Neutrophil (primary cell): Measurements from ENCODE around the gene TSPAN18.

ENCODE experiments used
- H3K27ac ChIP-seq: fragments of 200-600 bp; sonication (generic); 2 replicates; pipeline ENCODE4 v1.5.1; 2016; ENCODE audit warnings: mild to moderate bottlenecking, moderate library complexity
- H3K27me3 ChIP-seq: fragments of 200-600 bp; sonication (generic); 2 replicates; pipeline ENCODE4 v1.6.0; 2016; ENCODE audit warnings: mild to moderate bottlenecking
- H3K36me3 ChIP-seq: fragments of 200-600 bp; sonication (generic); 2 replicates; pipeline ENCODE4 v1.5.1; 2017
- H3K4me1 ChIP-seq, 2 experiments: fragments of 200-600 bp in 1 of 2; sonication (generic) in 1 of 2; 1 replicate in 1 of 2; 2 replicates in 1 of 2; pipeline versions ENCODE4 v1.5.1 to v1.6.1; 2013 to 2016; ENCODE audit warnings: low read depth in 1 of 2, low read length in 1 of 2, mild to moderate bottlenecking in 1 of 2, moderate library complexity in 1 of 2; ENCODE audit not compliant: control insufficient read depth in 1 of 2, insufficient read depth in 1 of 2
- H3K4me3 ChIP-seq, 2 experiments: fragments of 200-600 bp in 1 of 2; sonication (generic) in 1 of 2; 1 replicate in 1 of 2; 2 replicates in 1 of 2; pipeline ENCODE4 v1.5.1; 2013 to 2016; ENCODE audit warnings: low read depth in 1 of 2, low read length in 1 of 2, mild to moderate bottlenecking in 1 of 2, moderate library complexity in 1 of 2
- H3K9me3 ChIP-seq: fragments of 200-600 bp; sonication (generic); 2 replicates; pipeline ENCODE4 v1.5.1; 2016
- TF ChIP-seq, protein P1 (sequence below): fragments of 200-600 bp; sonication (generic); IDR thresholded peaks from 2 replicates; pipeline ENCODE4 v1.5.1; 2016; ENCODE audit warnings: antibody characterized with exemption

Gene TSPAN18

DNA sequence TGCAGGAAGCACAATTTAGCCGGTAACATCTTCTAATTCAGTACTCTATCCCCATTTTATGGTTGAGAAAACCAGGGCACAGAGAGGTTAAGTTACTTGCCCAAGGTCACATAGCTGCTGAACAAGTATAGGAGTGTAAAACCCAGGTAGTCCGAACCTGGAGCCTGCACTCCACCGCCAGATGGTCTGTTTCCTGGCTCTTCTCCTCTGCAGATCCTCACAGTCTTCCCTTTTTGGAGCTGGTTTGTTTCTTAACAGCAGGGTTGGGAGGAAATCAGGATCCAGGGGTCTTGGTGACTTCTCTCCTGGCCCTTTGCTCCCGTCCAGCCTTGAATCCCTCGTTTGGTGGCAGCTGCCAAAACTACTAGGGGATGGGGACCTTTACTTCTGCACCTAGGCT lies 12.0 kb downstream of the TSPAN18 start:
- Histone ChIP-seq H3K36me3 (no peaks in the 10 kb centered on the region), H3K4me3 (no peak overlapping the region), H3K27ac (no peak overlapping the region), H3K27me3 (no peaks in the 10 kb centered on the region), H3K9me3 (no peaks in the 10 kb centered on the region), H3K4me1 (peaks cover 10 to 13% of the 10 kb centered on the region in 2 experiments)
- TF ChIP-seq, protein P1, sequence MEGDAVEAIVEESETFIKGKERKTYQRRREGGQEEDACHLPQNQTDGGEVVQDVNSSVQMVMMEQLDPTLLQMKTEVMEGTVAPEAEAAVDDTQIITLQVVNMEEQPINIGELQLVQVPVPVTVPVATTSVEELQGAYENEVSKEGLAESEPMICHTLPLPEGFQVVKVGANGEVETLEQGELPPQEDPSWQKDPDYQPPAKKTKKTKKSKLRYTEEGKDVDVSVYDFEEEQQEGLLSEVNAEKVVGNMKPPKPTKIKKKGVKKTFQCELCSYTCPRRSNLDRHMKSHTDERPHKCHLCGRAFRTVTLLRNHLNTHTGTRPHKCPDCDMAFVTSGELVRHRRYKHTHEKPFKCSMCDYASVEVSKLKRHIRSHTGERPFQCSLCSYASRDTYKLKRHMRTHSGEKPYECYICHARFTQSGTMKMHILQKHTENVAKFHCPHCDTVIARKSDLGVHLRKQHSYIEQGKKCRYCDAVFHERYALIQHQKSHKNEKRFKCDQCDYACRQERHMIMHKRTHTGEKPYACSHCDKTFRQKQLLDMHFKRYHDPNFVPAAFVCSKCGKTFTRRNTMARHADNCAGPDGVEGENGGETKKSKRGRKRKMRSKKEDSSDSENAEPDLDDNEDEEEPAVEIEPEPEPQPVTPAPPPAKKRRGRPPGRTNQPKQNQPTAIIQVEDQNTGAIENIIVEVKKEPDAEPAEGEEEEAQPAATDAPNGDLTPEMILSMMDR, result no peak

DNA sequence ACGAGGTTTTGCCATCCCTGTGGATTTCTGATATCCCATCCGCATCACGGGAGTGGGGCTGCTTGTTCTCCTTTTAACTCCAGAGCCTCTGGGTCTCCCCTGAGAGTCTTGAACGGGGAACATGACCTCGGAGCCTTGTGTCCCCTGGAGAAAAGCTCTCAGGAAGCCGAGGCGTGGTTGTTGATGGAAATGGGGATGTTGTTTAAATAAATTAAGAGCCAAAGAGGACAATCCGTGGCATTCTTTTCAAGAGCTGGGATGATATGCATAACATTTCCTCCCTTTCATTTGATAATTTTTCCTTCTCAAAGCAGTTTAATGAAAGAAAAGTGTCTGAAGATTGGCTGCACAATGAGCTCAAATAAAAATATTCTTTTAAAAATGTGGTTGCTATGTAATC lies 14.2 kb downstream of the TSPAN18 start:
- H3K36me3 ChIP-seq, result no peaks in the 10 kb centered on the region
- peaks cover 10 to 13% of the 10 kb centered on the region in 2 experiments for H3K4me1 ChIP-seq
- H3K9me3 ChIP-seq, result no peaks in the 10 kb centered on the region
- peaks cover 1% of the 10 kb centered on the region for H3K27me3 ChIP-seq
- TF ChIP-seq, protein P1, result no peak
- no peak overlapping the region for H3K4me3 ChIP-seq
- H3K27ac ChIP-seq, result no peak overlapping the region

DNA sequence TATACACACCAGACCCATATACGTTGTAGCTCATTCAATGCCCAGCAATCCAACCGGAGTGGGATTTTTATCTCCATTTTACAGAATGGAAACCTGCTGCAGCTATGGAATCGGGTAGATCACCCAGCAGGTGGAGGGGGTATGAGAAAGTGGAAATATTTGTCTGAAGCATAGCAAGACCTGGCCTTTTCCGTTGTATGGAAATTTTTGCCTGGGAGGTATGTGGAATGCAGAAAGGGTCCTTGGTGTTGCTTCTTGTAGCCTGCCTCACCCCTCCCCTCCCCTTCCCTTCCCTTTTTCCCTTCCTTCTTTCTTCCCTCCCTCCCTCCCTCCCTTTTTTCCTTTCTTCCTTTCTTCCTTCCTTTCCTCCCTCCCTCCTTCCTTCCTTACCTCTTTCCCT lies 15.2 kb downstream of the TSPAN18 start:
- peaks cover 3% of the 10 kb centered on the region for H3K27me3 ChIP-seq
- TF ChIP-seq, protein P1, result no peak
- no peak overlapping the region for H3K27ac ChIP-seq
- peaks cover 10 to 13% of the 10 kb centered on the region in 2 experiments for H3K4me1 ChIP-seq
- H3K36me3 ChIP-seq, result no peaks in the 10 kb centered on the region
- no peaks in the 10 kb centered on the region for H3K9me3 ChIP-seq
- H3K4me3 ChIP-seq, result no peak overlapping the region

DNA sequence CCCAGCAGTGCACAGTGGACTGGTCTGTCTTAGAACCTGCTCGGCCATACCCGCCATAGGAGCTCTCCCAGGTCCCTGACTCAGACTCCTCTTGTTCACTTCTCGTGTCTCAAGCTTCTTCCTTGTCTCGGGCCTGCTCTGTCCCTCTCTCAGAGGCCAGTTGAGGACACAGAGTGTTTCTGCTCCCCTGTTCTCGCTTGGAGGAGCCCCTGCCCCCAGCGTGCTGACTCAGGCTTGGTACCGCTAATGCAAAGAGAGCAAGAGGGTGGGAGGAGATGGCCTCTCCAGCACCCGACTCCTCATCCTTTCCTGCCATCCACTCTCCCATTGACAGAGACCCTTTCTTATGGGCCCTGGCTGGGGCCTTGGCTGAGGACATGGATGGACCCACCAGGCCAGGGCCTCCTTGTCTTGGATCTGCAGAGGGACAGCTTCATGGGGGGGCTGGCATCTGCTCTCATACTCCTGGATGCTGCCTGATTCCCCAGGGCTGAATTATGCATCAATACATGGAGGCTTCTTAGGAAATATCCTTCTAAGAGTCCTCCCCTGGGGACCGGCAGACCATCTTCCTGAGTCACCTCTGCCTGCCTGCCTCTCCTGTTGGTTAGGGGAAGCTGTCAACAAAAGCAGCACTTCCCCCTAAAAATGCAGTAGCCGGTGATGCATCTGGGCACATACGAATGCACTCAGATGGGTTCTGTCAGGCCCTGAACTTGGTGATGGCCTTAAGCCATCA lies 15.9 kb downstream of the TSPAN18 start:
- Histone ChIP-seq H3K9me3 (no peaks in the 10 kb centered on the region), H3K36me3 (no peaks in the 10 kb centered on the region), H3K27ac (no peak overlapping the region), H3K4me3 (no peak overlapping the region), H3K27me3 (peaks cover 3% of the 10 kb centered on the region), H3K4me1 (peaks cover 3 to 6% of the 10 kb centered on the region in 2 experiments)
- TF ChIP-seq, protein P1, result no peak

DNA sequence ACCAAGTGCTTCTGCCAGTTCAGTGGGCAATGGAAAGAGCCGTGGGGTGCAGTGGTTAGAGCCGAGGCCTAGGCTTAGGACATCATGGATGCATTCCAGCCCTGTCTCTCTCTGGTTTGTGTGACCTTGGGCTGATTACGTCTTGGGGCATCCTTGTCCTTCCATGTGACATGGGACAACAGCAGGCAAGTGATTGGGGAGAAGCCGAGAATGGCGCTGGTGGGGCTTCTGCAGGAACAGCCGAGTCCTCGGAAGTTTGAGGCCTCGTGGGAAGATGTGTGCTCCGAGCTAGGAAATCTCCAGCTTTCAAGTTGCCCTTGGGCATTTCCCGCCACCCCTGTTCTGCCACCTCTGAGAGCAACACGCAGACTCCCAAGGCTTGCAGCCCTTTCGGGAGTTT lies 16.6 kb downstream of the TSPAN18 start:
- Histone ChIP-seq H3K9me3 (no peaks in the 10 kb centered on the region), H3K4me1 (no peaks in the 10 kb centered on the region), H3K4me3 (no peak overlapping the region), H3K27ac (no peak overlapping the region), H3K36me3 (no peaks in the 10 kb centered on the region), H3K27me3 (peaks cover 3% of the 10 kb centered on the region)
- TF ChIP-seq, protein P1, result no peak
